Ovary (tissue), 3 donors: ENCODE measurements around the gene FILIP1L.

Experiments
- EP300 ChIP-seq: sonication (generic); formaldehyde crosslinking; IDR thresholded peaks from one replicate; pipeline ENCODE4 v1.6.1; 2017; ENCODE audit warnings: antibody characterized with exemption
- POLR2A ChIP-seq: fragments of 450-650 bp; IDR thresholded peaks from one replicate; pipeline ENCODE4 v1.6.1; 2017; ENCODE audit warnings: antibody characterized with exemption, mild to moderate bottlenecking, moderate library complexity
- TF ChIP-seq, protein P1 (sequence below), 3 donors: fragments of 450-650 bp in 2 of 3; fragments of 200-600 bp in 1 of 3; IDR thresholded peaks; one replicate each; pipeline versions ENCODE4 v1.5.1 to v1.8.0; 2016 to 2022; ENCODE audit warnings: antibody characterized with exemption in 3 of 3, mild to moderate bottlenecking in 1 of 3
- donor health status: DM: no; HTN: no; CAD: no.

DNA sequence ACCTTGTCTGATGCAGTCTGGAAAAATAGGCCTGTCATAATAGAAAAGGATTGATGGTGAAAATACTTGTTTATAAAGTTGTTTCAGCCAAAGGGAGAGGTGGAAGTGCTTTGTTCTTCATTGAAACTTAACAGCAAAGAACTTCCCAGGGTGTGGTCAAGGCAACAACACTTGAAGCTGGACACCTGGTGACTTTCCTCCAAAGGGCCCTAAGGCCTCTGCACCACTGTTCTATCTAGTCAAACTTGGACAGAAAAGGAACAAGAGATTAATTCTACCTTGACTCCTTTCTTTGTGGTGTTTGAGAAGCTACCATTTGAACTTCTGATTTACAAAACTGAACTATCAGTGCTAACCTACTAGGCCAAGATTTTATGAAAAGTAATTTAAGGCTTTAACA lies 194.6 kb downstream of the FILIP1L start:
- TF ChIP-seq, protein P1, sequence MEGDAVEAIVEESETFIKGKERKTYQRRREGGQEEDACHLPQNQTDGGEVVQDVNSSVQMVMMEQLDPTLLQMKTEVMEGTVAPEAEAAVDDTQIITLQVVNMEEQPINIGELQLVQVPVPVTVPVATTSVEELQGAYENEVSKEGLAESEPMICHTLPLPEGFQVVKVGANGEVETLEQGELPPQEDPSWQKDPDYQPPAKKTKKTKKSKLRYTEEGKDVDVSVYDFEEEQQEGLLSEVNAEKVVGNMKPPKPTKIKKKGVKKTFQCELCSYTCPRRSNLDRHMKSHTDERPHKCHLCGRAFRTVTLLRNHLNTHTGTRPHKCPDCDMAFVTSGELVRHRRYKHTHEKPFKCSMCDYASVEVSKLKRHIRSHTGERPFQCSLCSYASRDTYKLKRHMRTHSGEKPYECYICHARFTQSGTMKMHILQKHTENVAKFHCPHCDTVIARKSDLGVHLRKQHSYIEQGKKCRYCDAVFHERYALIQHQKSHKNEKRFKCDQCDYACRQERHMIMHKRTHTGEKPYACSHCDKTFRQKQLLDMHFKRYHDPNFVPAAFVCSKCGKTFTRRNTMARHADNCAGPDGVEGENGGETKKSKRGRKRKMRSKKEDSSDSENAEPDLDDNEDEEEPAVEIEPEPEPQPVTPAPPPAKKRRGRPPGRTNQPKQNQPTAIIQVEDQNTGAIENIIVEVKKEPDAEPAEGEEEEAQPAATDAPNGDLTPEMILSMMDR (IDR thresholded peaks at IDR 0.05) = no peak
- TF ChIP-seq POLR2A (no peak), EP300 (no peak)
